ENCODE results near the gene PLA2G3. TPM values are rescaled to one million over a fixed set of nuclear protein-coding genes. Genes with fewer than 3 reads are reported as not detected.
A peak's percentile ranks its signal among the peaks of the same experiment; 100 is the strongest.

PLA2G3 gene
- total RNA-seq, 1 experiment from 2014 or later, result not detected

GRCh38 chr22:31086703-31087330 is 53.5 kb downstream of the PLA2G3 start:
- DNase-seq (ENCODE audit: low read depth, low spot score), result no peak
- no peaks in the 10 kb centered on the region for H3K27me3 ChIP-seq (ENCODE audit: insufficient read depth, low read length)
- H3K4me2 ChIP-seq (ENCODE audit: low read length), result peak overlapping the region; percentile 85; the same call in 1 of the 2 replicates
- no peak for TF ChIP-seq EZH2 (IDR thresholded peaks at IDR 0.05)
- no peak for TF ChIP-seq CBX3 (IDR thresholded peaks at IDR 0.05; ENCODE audit: low read depth)
- TF ChIP-seq EGR1 (IDR thresholded peaks at IDR 0.05; ENCODE audit: low read depth), result no peak
- H3K4me1 ChIP-seq (ENCODE audit: control insufficient read depth in 1 of 2, insufficient read depth in 2 of 2, low read length in 2 of 2), result peaks cover 22 to 51% of the 10 kb centered on the region in 2 experiments
- H3K4me3 ChIP-seq (replicated peaks in 1 of 2; ENCODE audit: low read depth in 1 of 2, low read length in 2 of 2), result no peak overlapping the region
- H3K27ac ChIP-seq (ENCODE audit: low read depth, low read length), result peak overlapping the region; percentile 15
- RAD21 ChIA-PET (ENCODE audit: low non-redundant PET in 1 of 2, low total read pairs in 2 of 2, uncharacterized antibody in 2 of 2, unreplicated experiment in 2 of 2), result no interaction called here
- H3K9ac ChIP-seq (ENCODE audit: low read length), result no peak overlapping the region
- H3K9me2 ChIP-seq (ENCODE audit: insufficient read depth), result no peaks in the 10 kb centered on the region
- H3K9me3 ChIP-seq (ENCODE audit: control insufficient read depth in 1 of 2, insufficient read depth in 1 of 2, low read depth in 1 of 2, low read length in 2 of 2), result no peaks in the 10 kb centered on the region
- peaks cover 25 to 29% of the 10 kb centered on the region in 2 experiments; a peak in 3 of 4 replicates for H3K36me3 ChIP-seq (ENCODE audit: control insufficient read depth in 1 of 2, insufficient read depth in 2 of 2, low read length in 2 of 2)
- BruUV-seq (replicated peaks), result no TSS peak
- H3K79me2 ChIP-seq (ENCODE audit: insufficient read depth, low read length), result peaks cover 47% of the 10 kb centered on the region
- no peaks in the 10 kb centered on the region for H4K20me1 ChIP-seq (ENCODE audit: insufficient read depth)
- CTCF ChIA-PET, result interaction anchor here (4.9 to 5.1 kb wide), 2 partner anchors 141 to 323 kb away, joined by 23 to 25 read pairs; no protein-coding TSS in a partner anchor
- POLR2A ChIA-PET, result no interaction called here
- no peak overlapping the region for H2AFZ ChIP-seq (ENCODE audit: low read depth, low read length, poor library complexity, severe bottlenecking)
- intact Hi-C loops (cut with micrococcal nuclease), result loop anchor here (5.0 to 10.0 kb wide), 2 partner anchors 145 to 662 kb away; partner anchors contain the start of gene MTFP1
- no peak for ATAC-seq

- RAD21 ChIA-PET (ENCODE audit: low non-redundant PET in 1 of 2, low total read pairs in 2 of 2, uncharacterized antibody in 2 of 2, unreplicated experiment in 2 of 2), result no interaction called here
- peak overlapping the region; percentile 85 for H3K4me2 ChIP-seq (ENCODE audit: low read length)
- ATAC-seq (no peak), DNase-seq (ENCODE audit: low read depth, low spot score) (no peak)
- no peaks in the 10 kb centered on the region for H3K27me3 ChIP-seq (ENCODE audit: insufficient read depth, low read length)
- H3K9me3 ChIP-seq (ENCODE audit: control insufficient read depth in 1 of 2, insufficient read depth in 1 of 2, low read depth in 1 of 2, low read length in 2 of 2), result no peaks in the 10 kb centered on the region
- POLR2A ChIA-PET, result interaction anchor here (2.0 kb wide), 1 partner anchor 10 kb away, joined by 4 read pairs; no protein-coding TSS in a partner anchor
- intact Hi-C loops (cut with micrococcal nuclease), result loop anchor here (1.0 to 10.0 kb wide), 4 partner anchors 138 to 661 kb away; partner anchors contain the start of gene MTFP1
- no peaks in the 10 kb centered on the region for H4K20me1 ChIP-seq (ENCODE audit: insufficient read depth)
- no TSS peak for BruUV-seq (replicated peaks)
- H3K9ac ChIP-seq (ENCODE audit: low read length), result peak overlapping the region; percentile 92
- H2AFZ ChIP-seq (ENCODE audit: low read depth, low read length, poor library complexity, severe bottlenecking), result no peak overlapping the region
- H3K27ac ChIP-seq (ENCODE audit: low read depth, low read length), result peak overlapping the region; percentile 94
- TF ChIP-seq SIN3A (IDR thresholded peaks at IDR 0.05; ENCODE audit: low read depth), result no peak
- no peak for TF ChIP-seq CEBPB (IDR thresholded peaks at IDR 0.05; ENCODE audit: low read depth)
- no peak for TF ChIP-seq ZNF274 (IDR thresholded peaks at IDR 0.05; ENCODE audit: low read depth, low read length)
- CTCF ChIA-PET, result interaction anchor here (4.9 to 5.1 kb wide), 2 partner anchors 140 to 322 kb away, joined by 23 to 25 read pairs; no protein-coding TSS in a partner anchor
- peak overlapping the region; percentile 78 to 80; a peak in 2 of 4 replicates for H3K4me3 ChIP-seq (replicated peaks in 1 of 2; ENCODE audit: low read depth in 1 of 2, low read length in 2 of 2)
- H3K36me3 ChIP-seq (ENCODE audit: control insufficient read depth in 1 of 2, insufficient read depth in 2 of 2, low read length in 2 of 2), result peaks cover 21 to 25% of the 10 kb centered on the region in 2 experiments; a peak in 3 of 4 replicates
- peaks cover 54% of the 10 kb centered on the region for H3K79me2 ChIP-seq (ENCODE audit: insufficient read depth, low read length)
- H3K9me2 ChIP-seq (ENCODE audit: insufficient read depth), result no peaks in the 10 kb centered on the region
- peaks cover 24 to 55% of the 10 kb centered on the region in 2 experiments for H3K4me1 ChIP-seq (ENCODE audit: control insufficient read depth in 1 of 2, insufficient read depth in 2 of 2, low read length in 2 of 2)
Measured at GRCh38 chr22:31085928-31086327, 54.4 kb downstream of the PLA2G3 start.

Data from HCT116 (cell line).